GM12801 (cell line): Measurements from ENCODE around the gene ARMC8.

ENCODE experiments used
- CTCF ChIP-seq: IDR thresholded peaks from one replicate; pipeline ENCODE4 v1.5.1; 2011; ENCODE audit warnings: control low read depth; ENCODE audit not compliant: insufficient read length; ENCODE audit errors: extremely low read depth

ARMC8 gene

GRCh38 chr3:138186803-138187295 is 252 bp upstream of the ARMC8 start:
- TF ChIP-seq CTCF, result no peak

- no peak for TF ChIP-seq CTCF
Observed at GRCh38 chr3:138188013-138188730, 1.1 kb downstream of the ARMC8 start.

DNA sequence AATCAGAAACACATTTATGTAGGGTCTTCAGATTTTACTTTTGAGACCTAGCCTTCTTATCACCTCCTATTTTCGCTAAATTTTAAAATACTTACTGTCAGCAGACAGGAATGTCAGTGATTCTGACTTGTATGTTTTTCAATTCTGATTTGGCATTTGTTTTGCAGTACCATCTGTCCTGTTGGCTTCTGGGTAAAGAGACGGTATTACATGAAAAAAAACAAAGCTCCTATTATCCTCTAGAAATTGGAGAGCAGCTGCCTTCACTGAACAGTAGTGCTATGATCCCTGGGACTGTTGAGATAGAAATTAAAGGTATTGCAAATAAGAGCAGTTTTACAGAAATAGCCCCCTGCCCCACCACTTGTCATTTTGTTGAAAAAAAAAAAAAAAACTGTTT is 8.4 kb downstream of the ARMC8 start:
- no peak for TF ChIP-seq CTCF

- no peak for TF ChIP-seq CTCF
Observed at GRCh38 chr3:138196023-138196422, 8.9 kb downstream of the ARMC8 start.

- TF ChIP-seq CTCF, result no peak
Observed at GRCh38 chr3:138197058-138197457, 10.0 kb downstream of the ARMC8 start.

- TF ChIP-seq CTCF, result no peak
Observed at GRCh38 chr3:138197524-138197923, 10.4 kb downstream of the ARMC8 start.

GRCh38 chr3:138199851-138200250 is 12.8 kb downstream of the ARMC8 start:
- TF ChIP-seq CTCF, result no peak
